Neural progenitor cell (in vitro differentiated cells): Measurements from ENCODE around the gene HES6. TPM values are rescaled to one million over a fixed set of nuclear protein-coding genes. Genes with fewer than 3 reads are reported as not detected.

ENCODE experiments used
- DNase-seq: peaks from one replicate; pipeline ENCODE4 v3.0.0-alpha.2; 2016; ENCODE audit warnings: low spot score
- H2AFZ ChIP-seq: fragments of 200-600 bp; sonication (generic); replicated peaks from 2 replicates; pipeline ENCODE4 v1.6.1; 2016; ENCODE audit warnings: antibody characterized with exemption
- H3F3A ChIP-seq: fragments of 200-600 bp; sonication (generic); 2 replicates; pipeline ENCODE4 v1.6.1; 2016; ENCODE audit warnings: antibody characterized with exemption, low read depth
- H3K27ac ChIP-seq: fragments of 200-600 bp; sonication (generic); 2 replicates; pipeline ENCODE4 v1.5.1; 2016; ENCODE audit warnings: mild to moderate bottlenecking
- H3K27me3 ChIP-seq: fragments of 200-600 bp; sonication (generic); 2 replicates; pipeline ENCODE4 v1.6.1; 2016; ENCODE audit warnings: mild to moderate bottlenecking, moderate library complexity
- H3K36me3 ChIP-seq: fragments of 200-600 bp; sonication (generic); 2 replicates; pipeline ENCODE4 v1.5.1; 2016
- H3K4me1 ChIP-seq: fragments of 200-600 bp; sonication (generic); 2 replicates; pipeline ENCODE4 v1.6.1; 2016; ENCODE audit warnings: mixed run types
- H3K4me2 ChIP-seq: fragments of 200-600 bp; sonication (generic); 2 replicates; pipeline ENCODE4 v1.6.1; 2016
- H3K4me3 ChIP-seq: fragments of 200-600 bp; sonication (generic); 2 replicates; pipeline ENCODE4 v1.5.1; 2016
- H3K79me2 ChIP-seq: fragments of 200-600 bp; sonication (generic); 2 replicates; pipeline ENCODE4 v1.6.1; 2016; ENCODE audit warnings: low read depth
- H3K9ac ChIP-seq: fragments of 200-600 bp; sonication (generic); 2 replicates; pipeline ENCODE4 v1.6.1; 2016
- H3K9me3 ChIP-seq: fragments of 200-600 bp; sonication (generic); 2 replicates; pipeline ENCODE4 v1.5.1; 2016; ENCODE audit warnings: low read depth
- H4K20me1 ChIP-seq: fragments of 200-600 bp; sonication (generic); 2 replicates; pipeline ENCODE4 v1.6.1; 2016; ENCODE audit warnings: low read depth
- H3K27ac Mint-ChIP-seq: 3 replicates; pipeline ENCODE4 v1.8.0; 2021; ENCODE audit warnings: mixed read lengths
- H3K27me3 Mint-ChIP-seq: 2 replicates; pipeline ENCODE4 v1.8.0; 2022; ENCODE audit warnings: low read depth, mild to moderate bottlenecking, inconsistent platforms, moderate library complexity, mixed read lengths; ENCODE audit not compliant: insufficient read depth
- H3K36me3 Mint-ChIP-seq: 3 replicates; pipeline ENCODE4 v1.8.0; 2021; ENCODE audit warnings: mixed read lengths
- H3K4me1 Mint-ChIP-seq: 3 replicates; pipeline ENCODE4 v1.8.0; 2021; ENCODE audit warnings: mixed read lengths
- H3K4me3 Mint-ChIP-seq: 3 replicates; pipeline ENCODE4 v1.8.0; 2021; ENCODE audit warnings: mild to moderate bottlenecking, moderate library complexity, mixed read lengths
- H3K9me3 Mint-ChIP-seq: 3 replicates; pipeline ENCODE4 v1.8.0; 2020; ENCODE audit warnings: mixed read lengths
- EZH2 ChIP-seq: fragments of 200-600 bp; sonication (generic); IDR thresholded peaks from 2 replicates; pipeline ENCODE4 v1.6.1; 2017; ENCODE audit warnings: antibody characterized with exemption, mild to moderate bottlenecking, moderate library complexity
- EZH2phosphoT487 ChIP-seq: fragments of 200-600 bp; sonication (generic); IDR thresholded peaks from 2 replicates; pipeline ENCODE4 v1.6.1; 2017; ENCODE audit warnings: antibody characterized with exemption
- total RNA-seq: library from RNA; depleted of rRNA; stranded (reverse); fragments of >200 nt; gene quantifications from 2 replicates; pipeline ENCODE4 v1.2.3, GENCODE V29; 2015; ENCODE audit warnings: low replicate concordance
- TF ChIP-seq, protein P1 (sequence below): fragments of 200-600 bp; sonication (generic); IDR thresholded peaks from 2 replicates; pipeline ENCODE4 v1.5.1; 2017; ENCODE audit warnings: antibody characterized with exemption, mild to moderate bottlenecking

The HES6 gene
- total RNA-seq, 1 donor from 2014 or later: 5.3 TPM

GRCh38 chr2:238235856-238236255, 4.0 kb downstream of the HES6 start:
- peaks cover 14% of the 10 kb centered on the region for H3F3A ChIP-seq
- H3K36me3 Mint-ChIP-seq: peaks cover 3% of the 10 kb centered on the region
- no peaks in the 10 kb centered on the region for H3K9me3 ChIP-seq
- peaks cover under 1% of the 10 kb centered on the region for H3K4me1 ChIP-seq
- TF ChIP-seq, protein P1, sequence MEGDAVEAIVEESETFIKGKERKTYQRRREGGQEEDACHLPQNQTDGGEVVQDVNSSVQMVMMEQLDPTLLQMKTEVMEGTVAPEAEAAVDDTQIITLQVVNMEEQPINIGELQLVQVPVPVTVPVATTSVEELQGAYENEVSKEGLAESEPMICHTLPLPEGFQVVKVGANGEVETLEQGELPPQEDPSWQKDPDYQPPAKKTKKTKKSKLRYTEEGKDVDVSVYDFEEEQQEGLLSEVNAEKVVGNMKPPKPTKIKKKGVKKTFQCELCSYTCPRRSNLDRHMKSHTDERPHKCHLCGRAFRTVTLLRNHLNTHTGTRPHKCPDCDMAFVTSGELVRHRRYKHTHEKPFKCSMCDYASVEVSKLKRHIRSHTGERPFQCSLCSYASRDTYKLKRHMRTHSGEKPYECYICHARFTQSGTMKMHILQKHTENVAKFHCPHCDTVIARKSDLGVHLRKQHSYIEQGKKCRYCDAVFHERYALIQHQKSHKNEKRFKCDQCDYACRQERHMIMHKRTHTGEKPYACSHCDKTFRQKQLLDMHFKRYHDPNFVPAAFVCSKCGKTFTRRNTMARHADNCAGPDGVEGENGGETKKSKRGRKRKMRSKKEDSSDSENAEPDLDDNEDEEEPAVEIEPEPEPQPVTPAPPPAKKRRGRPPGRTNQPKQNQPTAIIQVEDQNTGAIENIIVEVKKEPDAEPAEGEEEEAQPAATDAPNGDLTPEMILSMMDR: no peak
- TF ChIP-seq EZH2: no peak
- TF ChIP-seq EZH2phosphoT487: no peak
- H3K4me1 Mint-ChIP-seq: peaks cover 6% of the 10 kb centered on the region
- H3K9me3 Mint-ChIP-seq: peaks cover 11% of the 10 kb centered on the region
- H3K36me3 ChIP-seq: no peaks in the 10 kb centered on the region
- H3K27ac Mint-ChIP-seq: no peak overlapping the region
- H4K20me1 ChIP-seq: no peaks in the 10 kb centered on the region
- no peak for DNase-seq
- peaks cover 76% of the 10 kb centered on the region for H3K27me3 ChIP-seq
- H3K4me2 ChIP-seq: no peak overlapping the region
- peaks cover 16% of the 10 kb centered on the region for H3K27me3 Mint-ChIP-seq
- H3K4me3 Mint-ChIP-seq: no peak overlapping the region
- no peak overlapping the region for H3K9ac ChIP-seq
- no peak overlapping the region for H3K4me3 ChIP-seq
- no peak overlapping the region for H3K27ac ChIP-seq
- no peaks in the 10 kb centered on the region for H3K79me2 ChIP-seq
- no peak overlapping the region for H2AFZ ChIP-seq

GRCh38 chr2:238235331-238235732, 4.5 kb downstream of the HES6 start:
- peaks cover 16% of the 10 kb centered on the region for H3K27me3 Mint-ChIP-seq
- H3K9me3 Mint-ChIP-seq: peaks cover 11% of the 10 kb centered on the region
- no peak overlapping the region for H3K4me3 ChIP-seq
- no peak overlapping the region for H3K27ac Mint-ChIP-seq
- H3K4me2 ChIP-seq: no peak overlapping the region
- H3K4me1 ChIP-seq: no peaks in the 10 kb centered on the region
- no peaks in the 10 kb centered on the region for H3K9me3 ChIP-seq
- no peak for TF ChIP-seq EZH2phosphoT487
- TF ChIP-seq, protein P1: no peak
- no peak for TF ChIP-seq EZH2
- DNase-seq: no peak
- H4K20me1 ChIP-seq: no peaks in the 10 kb centered on the region
- H3K4me1 Mint-ChIP-seq: peaks cover 6% of the 10 kb centered on the region
- peaks cover 14% of the 10 kb centered on the region for H3F3A ChIP-seq
- H3K36me3 ChIP-seq: no peaks in the 10 kb centered on the region
- H3K9ac ChIP-seq: no peak overlapping the region
- peaks cover 76% of the 10 kb centered on the region for H3K27me3 ChIP-seq
- H2AFZ ChIP-seq: no peak overlapping the region
- no peaks in the 10 kb centered on the region for H3K79me2 ChIP-seq
- peaks cover 3% of the 10 kb centered on the region for H3K36me3 Mint-ChIP-seq
- peak overlapping the region; percentile 76 for H3K4me3 Mint-ChIP-seq
- H3K27ac ChIP-seq: no peak overlapping the region

DNA sequence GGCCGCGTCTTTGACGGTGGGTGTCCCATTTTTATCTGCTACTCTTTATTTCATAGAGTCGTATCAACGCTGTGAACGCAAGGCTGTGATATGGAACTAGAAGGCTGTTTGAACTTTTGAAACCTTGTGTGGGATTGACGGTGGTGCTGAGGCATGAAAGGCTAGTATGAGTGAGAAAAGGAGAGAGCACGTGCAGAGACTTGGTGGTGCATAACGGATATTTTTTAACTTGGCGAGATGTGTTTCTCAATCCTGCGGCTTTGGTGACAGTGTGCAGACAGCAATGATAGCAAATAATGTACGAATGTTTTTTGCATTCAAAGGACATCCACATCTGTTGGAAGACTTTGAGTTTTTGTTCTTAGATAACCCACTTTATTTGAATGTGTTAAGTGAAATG, 6.2 kb downstream of the HES6 start:
- H3K9me3 ChIP-seq: no peaks in the 10 kb centered on the region
- no peak overlapping the region for H3K27ac Mint-ChIP-seq
- no peaks in the 10 kb centered on the region for H4K20me1 ChIP-seq
- H3K27ac ChIP-seq: no peak overlapping the region
- H3K79me2 ChIP-seq: no peaks in the 10 kb centered on the region
- TF ChIP-seq, protein P1: no peak
- no peak for TF ChIP-seq EZH2phosphoT487
- TF ChIP-seq EZH2: no peak
- H3F3A ChIP-seq: peaks cover 11% of the 10 kb centered on the region
- H3K4me1 Mint-ChIP-seq: peaks cover 4% of the 10 kb centered on the region
- H3K4me3 ChIP-seq: no peak overlapping the region
- peaks cover 78% of the 10 kb centered on the region for H3K27me3 ChIP-seq
- no peak overlapping the region for H2AFZ ChIP-seq
- peaks cover 11% of the 10 kb centered on the region for H3K9me3 Mint-ChIP-seq
- H3K27me3 Mint-ChIP-seq: peaks cover 16% of the 10 kb centered on the region
- no peaks in the 10 kb centered on the region for H3K36me3 ChIP-seq
- H3K4me2 ChIP-seq: no peak overlapping the region
- no peaks in the 10 kb centered on the region for H3K4me1 ChIP-seq
- H3K9ac ChIP-seq: no peak overlapping the region
- DNase-seq: no peak
- peaks cover 4% of the 10 kb centered on the region for H3K36me3 Mint-ChIP-seq
- no peak overlapping the region for H3K4me3 Mint-ChIP-seq
